Measurements from ENCODE around the gene STAG2. TPM values are rescaled to one million over a fixed set of nuclear protein-coding genes. Genes with fewer than 3 reads are reported as not detected.
"Not testable (repeated sequence)": the region's sequence is repeated elsewhere in the genome, so short reads cannot be mapped to it uniquely, and the experiment has no call there.

Gene STAG2
- total RNA-seq, 1 donor from 2014 or later, result 132 TPM

GRCh38 chrX:124127496-124127895 lies 166.0 kb downstream of the STAG2 start:
- Histone ChIP-seq H3F3A (ENCODE audit: low read depth) (no peaks in the 10 kb centered on the region), H3K9ac (no peak overlapping the region), H3K36me3 (no peaks in the 10 kb centered on the region), H3K27ac (no peak overlapping the region), H3K27me3 (no peaks in the 10 kb centered on the region), H4K20me1 (ENCODE audit: low read depth) (no peaks in the 10 kb centered on the region), H3K4me3 (no peak overlapping the region), H3K9me3 (ENCODE audit: low read depth) (no peaks in the 10 kb centered on the region), H3K4me2 (no peak overlapping the region), H3K4me1 (no peaks in the 10 kb centered on the region), H3K79me2 (ENCODE audit: low read depth) (no peaks in the 10 kb centered on the region), H2AFZ (replicated peaks) (no peak overlapping the region)
- Mint-ChIP-seq H3K4me1 (no peaks in the 10 kb centered on the region), H3K9me3 (peaks cover 19% of the 10 kb centered on the region), H3K27me3 (ENCODE audit: insufficient read depth, low read depth) (peaks cover 8% of the 10 kb centered on the region), H3K27ac (no peak overlapping the region), H3K36me3 (no peaks in the 10 kb centered on the region), H3K4me3 (no peak overlapping the region)
- DNase-seq (ENCODE audit: low spot score), result no peak
- no peak for TF ChIP-seq CTCF (IDR thresholded peaks at IDR 0.05)
- TF ChIP-seq EZH2phosphoT487 (IDR thresholded peaks at IDR 0.05), result no peak
- no peak for TF ChIP-seq EZH2 (IDR thresholded peaks at IDR 0.05)

- H3K4me3 ChIP-seq; H3F3A ChIP-seq (ENCODE audit: low read depth); H3K27ac ChIP-seq; H3K27me3 Mint-ChIP-seq (ENCODE audit: insufficient read depth, low read depth); H3K36me3 Mint-ChIP-seq; H3K27me3 ChIP-seq; H3K79me2 ChIP-seq (ENCODE audit: low read depth); H3K36me3 ChIP-seq; H2AFZ ChIP-seq (replicated peaks); H3K9ac ChIP-seq; H3K4me3 Mint-ChIP-seq; H3K27ac Mint-ChIP-seq; H3K9me3 ChIP-seq (ENCODE audit: low read depth); H3K4me1 ChIP-seq; H3K4me2 ChIP-seq; H3K4me1 Mint-ChIP-seq; DNase-seq (ENCODE audit: low spot score); H4K20me1 ChIP-seq (ENCODE audit: low read depth): not testable (repeated sequence)
- H3K9me3 Mint-ChIP-seq, result peaks cover 13% of the 10 kb centered on the region
Measured at GRCh38 chrX:124132437-124132836, 170.9 kb downstream of the STAG2 start.

GRCh38 chrX:124145749-124146148 lies 184.2 kb downstream of the STAG2 start:
- H3K27ac Mint-ChIP-seq, result no peak overlapping the region
- H3K4me1 Mint-ChIP-seq, result no peaks in the 10 kb centered on the region
- no peak overlapping the region for H3K4me2 ChIP-seq

GRCh38 chrX:124151195-124151594 lies 189.7 kb downstream of the STAG2 start:
- H3K4me1 ChIP-seq, result no peaks in the 10 kb centered on the region
- H3K27ac ChIP-seq, result no peak overlapping the region
- DNase-seq (ENCODE audit: low spot score), result no peak
- H3K36me3 Mint-ChIP-seq, result no peaks in the 10 kb centered on the region
- H3K9me3 Mint-ChIP-seq, result peaks cover 12% of the 10 kb centered on the region
- H3K27ac Mint-ChIP-seq, result no peak overlapping the region
- H3K4me1 Mint-ChIP-seq, result no peaks in the 10 kb centered on the region
- no peaks in the 10 kb centered on the region for H3K27me3 ChIP-seq
- no peak overlapping the region for H2AFZ ChIP-seq (replicated peaks)
- H3K36me3 ChIP-seq, result no peaks in the 10 kb centered on the region
- H3K9me3 ChIP-seq (ENCODE audit: low read depth), result no peaks in the 10 kb centered on the region
- H3K27me3 Mint-ChIP-seq (ENCODE audit: insufficient read depth, low read depth), result peaks cover 4% of the 10 kb centered on the region
- TF ChIP-seq EZH2phosphoT487 (IDR thresholded peaks at IDR 0.05) (no peak), CTCF (IDR thresholded peaks at IDR 0.05) (no peak), EZH2 (IDR thresholded peaks at IDR 0.05) (no peak)
- H3K4me2 ChIP-seq, result no peak overlapping the region
- H4K20me1 ChIP-seq (ENCODE audit: low read depth), result no peaks in the 10 kb centered on the region
- no peaks in the 10 kb centered on the region for H3F3A ChIP-seq (ENCODE audit: low read depth)
- no peak overlapping the region for H3K4me3 Mint-ChIP-seq
- H3K4me3 ChIP-seq, result no peak overlapping the region
- H3K9ac ChIP-seq, result no peak overlapping the region
- H3K79me2 ChIP-seq (ENCODE audit: low read depth), result no peaks in the 10 kb centered on the region

More at GRCh38 chrX:124145749-124146148, 184.2 kb downstream of the STAG2 start:
- Histone ChIP-seq H3K27me3 (no peaks in the 10 kb centered on the region), H3K79me2 (ENCODE audit: low read depth) (no peaks in the 10 kb centered on the region), H3K9me3 (ENCODE audit: low read depth) (no peaks in the 10 kb centered on the region), H3K4me3 (no peak overlapping the region), H3K27ac (no peak overlapping the region), H3F3A (ENCODE audit: low read depth) (no peaks in the 10 kb centered on the region), H3K9ac (no peak overlapping the region), H2AFZ (replicated peaks) (no peak overlapping the region), H3K36me3 (no peaks in the 10 kb centered on the region), H4K20me1 (ENCODE audit: low read depth) (no peaks in the 10 kb centered on the region), H3K4me1 (no peaks in the 10 kb centered on the region)
- no peak for TF ChIP-seq EZH2phosphoT487 (IDR thresholded peaks at IDR 0.05)
- no peak for TF ChIP-seq EZH2 (IDR thresholded peaks at IDR 0.05)
- H3K27me3 Mint-ChIP-seq (ENCODE audit: insufficient read depth, low read depth), result peaks cover 4% of the 10 kb centered on the region
- DNase-seq (ENCODE audit: low spot score), result no peak
- H3K36me3 Mint-ChIP-seq, result no peaks in the 10 kb centered on the region
- peaks cover 22% of the 10 kb centered on the region for H3K9me3 Mint-ChIP-seq
- no peak overlapping the region for H3K4me3 Mint-ChIP-seq

Other genes starting within 250 kb of the STAG2 start
- 115 and 201 TPM in 2 replicates for gene THOC2, start 228.7 kb upstream of the STAG2 start, total RNA-seq (ENCODE audit: low replicate concordance)
- gene XIAP, start 101.7 kb upstream of the STAG2 start, total RNA-seq (ENCODE audit: low replicate concordance), result 26.7 and 44.6 TPM in 2 replicates

Measured in neural progenitor cell (in vitro differentiated cells).